Right atrium auricular region (tissue), 2 donors: Measurements from ENCODE around the gene VWA8. TPM values are rescaled to one million over a fixed set of nuclear protein-coding genes. Genes with fewer than 3 reads are reported as not detected.
A peak's percentile ranks its signal among the peaks of the same experiment; 100 is the strongest.

ENCODE experiments used
- DNase-seq: peaks from one replicate; pipeline ENCODE4 v3.0.0-alpha.2; 2019; ENCODE audit warnings: low spot score
- H3K27ac ChIP-seq, 2 donors: fragments of 200-600 bp; sonication (generic); 1 replicate in 1 of 2; 2 replicates in 1 of 2; pipeline ENCODE4 v1.5.1; 2016 to 2019
- H3K27me3 ChIP-seq, 2 donors: fragments of 200-600 bp; sonication (generic); one replicate each; pipeline versions ENCODE4 v1.5.1 to v1.6.0; 2017 to 2019
- H3K36me3 ChIP-seq: fragments of 200-600 bp; sonication (generic); one replicate; pipeline ENCODE4 v1.5.1; 2016
- H3K4me1 ChIP-seq, 2 donors: fragments of 200-600 bp; sonication (generic); one replicate each; pipeline versions ENCODE4 v1.5.1 to v1.6.0; 2017 to 2019
- H3K4me3 ChIP-seq, 2 donors: fragments of 200-600 bp; sonication (generic); 1 replicate in 1 of 2; 2 replicates in 1 of 2; pipeline ENCODE4 v1.5.1; 2017 to 2019; ENCODE audit warnings: mild to moderate bottlenecking in 1 of 2, moderate library complexity in 1 of 2
- H3K9me3 ChIP-seq, 2 donors: fragments of 200-600 bp; sonication (generic); one replicate each; pipeline ENCODE4 v1.5.1; 2019
- CTCF ChIP-seq, 2 donors: fragments of 200-600 bp; sonication (generic); IDR thresholded peaks; one replicate each; pipeline ENCODE4 v1.5.1; 2019; ENCODE audit warnings: antibody characterized with exemption in 2 of 2
- total RNA-seq, 2 donors: library from RNA; depleted of rRNA; stranded (reverse); fragments of >200 nt; gene quantifications; one replicate each; pipeline ENCODE4 v1.1.0, GENCODE V29; 2016

VWA8 gene
- total RNA-seq, 2 donors from 2014 or later, result 25.9 to 32.8 TPM

GRCh38 chr13:41696163-41697003 lies 264.5 kb downstream of the VWA8 start:
- peaks cover 0 to 21% of the 10 kb centered on the region in 2 donors for H3K4me1 ChIP-seq
- peak overlapping the region in 1 of 2 donors; percentile 78 for H3K27ac ChIP-seq
- no peaks in the 10 kb centered on the region for H3K9me3 ChIP-seq
- no peaks in the 10 kb centered on the region for H3K27me3 ChIP-seq
- no peak for TF ChIP-seq CTCF (IDR thresholded peaks at IDR 0.05)
- H3K36me3 ChIP-seq, result peaks cover 6% of the 10 kb centered on the region
- H3K4me3 ChIP-seq, result no peak overlapping the region
- no peak for DNase-seq

GRCh38 chr13:41694545-41695301 lies 266.2 kb downstream of the VWA8 start:
- H3K27ac ChIP-seq, result peak overlapping the region; percentile 70 to 78
- DNase-seq, result peak; percentile 61
- no peak overlapping the region for H3K4me3 ChIP-seq
- H3K9me3 ChIP-seq, result no peaks in the 10 kb centered on the region
- no peaks in the 10 kb centered on the region for H3K27me3 ChIP-seq
- H3K4me1 ChIP-seq, result peaks cover 0 to 13% of the 10 kb centered on the region in 2 donors
- peaks cover 6% of the 10 kb centered on the region for H3K36me3 ChIP-seq
- no peak for TF ChIP-seq CTCF (IDR thresholded peaks at IDR 0.05)

GRCh38 chr13:41693434-41693833 lies 267.5 kb downstream of the VWA8 start:
- no peak for TF ChIP-seq CTCF (IDR thresholded peaks at IDR 0.05)
- Histone ChIP-seq H3K9me3 (no peaks in the 10 kb centered on the region), H3K4me1 (peaks cover 0 to 13% of the 10 kb centered on the region in 2 donors), H3K4me3 (no peak overlapping the region), H3K27ac (no peak overlapping the region), H3K27me3 (no peaks in the 10 kb centered on the region), H3K36me3 (peaks cover 6% of the 10 kb centered on the region)
- no peak for DNase-seq

GRCh38 chr13:41691274-41691673 lies 269.6 kb downstream of the VWA8 start:
- TF ChIP-seq CTCF (IDR thresholded peaks at IDR 0.05), result no peak
- Histone ChIP-seq H3K36me3 (peaks cover 6% of the 10 kb centered on the region), H3K27me3 (no peaks in the 10 kb centered on the region), H3K4me3 (no peak overlapping the region), H3K4me1 (peaks cover 0 to 13% of the 10 kb centered on the region in 2 donors), H3K27ac (no peak overlapping the region), H3K9me3 (no peaks in the 10 kb centered on the region)
- DNase-seq, result no peak

- H3K27me3 ChIP-seq, result no peaks in the 10 kb centered on the region
- peaks cover 0 to 16% of the 10 kb centered on the region in 2 donors for H3K4me1 ChIP-seq
- no peaks in the 10 kb centered on the region for H3K9me3 ChIP-seq
- no peak overlapping the region for H3K4me3 ChIP-seq
- TF ChIP-seq CTCF (IDR thresholded peaks at IDR 0.05), result no peak
- no peak for DNase-seq
- no peak overlapping the region for H3K27ac ChIP-seq
- H3K36me3 ChIP-seq, result peaks cover 14% of the 10 kb centered on the region
These were observed 278.1 kb downstream of the VWA8 start for GRCh38 chr13:41682766-41683165.
